ENCODE data around the gene AXIN2. TPM values are rescaled to one million over a fixed set of nuclear protein-coding genes. Genes with fewer than 3 reads are reported as not detected.

Gene AXIN2
- polyA plus RNA-seq, 1 donor from 2014 or later = 26.7 TPM

GRCh38 chr17:65583921-65584603 lies 22.6 kb upstream of the AXIN2 start:
- Histone ChIP-seq H3K9me2 (ENCODE audit: insufficient read depth, low read length) (no peaks in the 10 kb centered on the region), H3K4me3 (ENCODE audit: low read length) (no peak overlapping the region), H3F3A (ENCODE audit: insufficient read depth, low read length, poor library complexity, severe bottlenecking) (no peaks in the 10 kb centered on the region), H2AFZ (ENCODE audit: low read depth, low read length) (no peak overlapping the region), H3K36me3 (ENCODE audit: insufficient read depth, low read length) (no peaks in the 10 kb centered on the region), H3K9me3 (ENCODE audit: low read length) (no peaks in the 10 kb centered on the region), H3K27ac (ENCODE audit: low read length) (no peak overlapping the region), H3K79me2 (replicated peaks; ENCODE audit: insufficient read depth, low read length) (no peaks in the 10 kb centered on the region), H3K4me2 (ENCODE audit: low read length) (no peak overlapping the region), H3K9ac (ENCODE audit: low read length) (no peak overlapping the region), H4K20me1 (ENCODE audit: insufficient read depth) (no peaks in the 10 kb centered on the region), H3K27me3 (ENCODE audit: insufficient read depth, low read depth, low read length) (no peaks in the 10 kb centered on the region)
- TF ChIP-seq, protein P1, sequence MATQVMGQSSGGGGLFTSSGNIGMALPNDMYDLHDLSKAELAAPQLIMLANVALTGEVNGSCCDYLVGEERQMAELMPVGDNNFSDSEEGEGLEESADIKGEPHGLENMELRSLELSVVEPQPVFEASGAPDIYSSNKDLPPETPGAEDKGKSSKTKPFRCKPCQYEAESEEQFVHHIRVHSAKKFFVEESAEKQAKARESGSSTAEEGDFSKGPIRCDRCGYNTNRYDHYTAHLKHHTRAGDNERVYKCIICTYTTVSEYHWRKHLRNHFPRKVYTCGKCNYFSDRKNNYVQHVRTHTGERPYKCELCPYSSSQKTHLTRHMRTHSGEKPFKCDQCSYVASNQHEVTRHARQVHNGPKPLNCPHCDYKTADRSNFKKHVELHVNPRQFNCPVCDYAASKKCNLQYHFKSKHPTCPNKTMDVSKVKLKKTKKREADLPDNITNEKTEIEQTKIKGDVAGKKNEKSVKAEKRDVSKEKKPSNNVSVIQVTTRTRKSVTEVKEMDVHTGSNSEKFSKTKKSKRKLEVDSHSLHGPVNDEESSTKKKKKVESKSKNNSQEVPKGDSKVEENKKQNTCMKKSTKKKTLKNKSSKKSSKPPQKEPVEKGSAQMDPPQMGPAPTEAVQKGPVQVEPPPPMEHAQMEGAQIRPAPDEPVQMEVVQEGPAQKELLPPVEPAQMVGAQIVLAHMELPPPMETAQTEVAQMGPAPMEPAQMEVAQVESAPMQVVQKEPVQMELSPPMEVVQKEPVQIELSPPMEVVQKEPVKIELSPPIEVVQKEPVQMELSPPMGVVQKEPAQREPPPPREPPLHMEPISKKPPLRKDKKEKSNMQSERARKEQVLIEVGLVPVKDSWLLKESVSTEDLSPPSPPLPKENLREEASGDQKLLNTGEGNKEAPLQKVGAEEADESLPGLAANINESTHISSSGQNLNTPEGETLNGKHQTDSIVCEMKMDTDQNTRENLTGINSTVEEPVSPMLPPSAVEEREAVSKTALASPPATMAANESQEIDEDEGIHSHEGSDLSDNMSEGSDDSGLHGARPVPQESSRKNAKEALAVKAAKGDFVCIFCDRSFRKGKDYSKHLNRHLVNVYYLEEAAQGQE (IDR thresholded peaks at IDR 0.05; ENCODE audit: borderline replicate concordance) = no peak
- TF ChIP-seq POLR2AphosphoS5 (IDR thresholded peaks at IDR 0.05) = no peak
- no peak for TF ChIP-seq EZH2 (IDR thresholded peaks at IDR 0.05; ENCODE audit: borderline replicate concordance, insufficient read depth, low read length, poor library complexity, severe bottlenecking)
- no peak for TF ChIP-seq MXI1 (conservative IDR thresholded peaks at IDR 0.05; ENCODE audit: poor library complexity, severe bottlenecking)
- TF ChIP-seq RAD21 (conservative IDR thresholded peaks at IDR 0.05) = no peak
- no peak for TF ChIP-seq EP300 (conservative IDR thresholded peaks at IDR 0.05; ENCODE audit: poor library complexity, severe bottlenecking)

GRCh38 chr17:65576939-65577338 lies 15.5 kb upstream of the AXIN2 start:
- H4K20me1 ChIP-seq (ENCODE audit: insufficient read depth) = no peaks in the 10 kb centered on the region
- H3K36me3 ChIP-seq (ENCODE audit: insufficient read depth, low read length) = no peaks in the 10 kb centered on the region

More at GRCh38 chr17:65576939-65577338, 15.5 kb upstream of the AXIN2 start:
- Histone ChIP-seq H3K4me2 (ENCODE audit: low read length) (no peak overlapping the region), H3K79me2 (replicated peaks; ENCODE audit: insufficient read depth, low read length) (no peaks in the 10 kb centered on the region), H3K4me3 (ENCODE audit: low read length) (no peak overlapping the region), H3F3A (ENCODE audit: insufficient read depth, low read length, poor library complexity, severe bottlenecking) (no peaks in the 10 kb centered on the region), H3K27ac (ENCODE audit: low read length) (no peak overlapping the region), H3K9me2 (ENCODE audit: insufficient read depth, low read length) (no peaks in the 10 kb centered on the region), H3K9me3 (ENCODE audit: low read length) (no peaks in the 10 kb centered on the region), H3K27me3 (ENCODE audit: insufficient read depth, low read depth, low read length) (no peaks in the 10 kb centered on the region), H3K9ac (ENCODE audit: low read length) (no peak overlapping the region), H2AFZ (ENCODE audit: low read depth, low read length) (no peak overlapping the region)
- TF ChIP-seq EP300 (conservative IDR thresholded peaks at IDR 0.05; ENCODE audit: poor library complexity, severe bottlenecking) (no peak), CTCF (IDR thresholded peaks at IDR 0.05; ENCODE audit: poor library complexity, severe bottlenecking) (no peak), SMC3 (conservative IDR thresholded peaks at IDR 0.05; ENCODE audit: poor library complexity) (no peak), MXI1 (conservative IDR thresholded peaks at IDR 0.05; ENCODE audit: poor library complexity, severe bottlenecking) (no peak), RAD21 (conservative IDR thresholded peaks at IDR 0.05) (no peak), TAF1 (IDR thresholded peaks at IDR 0.05; ENCODE audit: low read depth) (no peak), POLR2AphosphoS5 (IDR thresholded peaks at IDR 0.05) (no peak)
- TF ChIP-seq, protein P1 (IDR thresholded peaks at IDR 0.05; ENCODE audit: borderline replicate concordance) = no peak
